Loucy (cell line): ENCODE measurements around the gene CDK7.

Experiments
- CTCF ChIP-seq: fragments of 200-600 bp; sonication (generic); conservative IDR thresholded peaks from 2 replicates; pipeline ENCODE4 v1.5.1; 2014; ENCODE audit warnings: mild to moderate bottlenecking, antibody characterized with exemption, low read length
- EZH2phosphoT487 ChIP-seq: fragments of 200-600 bp; IDR thresholded peaks from 2 replicates; pipeline ENCODE4 v1.6.1; 2018; ENCODE audit warnings: antibody characterized with exemption, mild to moderate bottlenecking, moderate library complexity, borderline replicate concordance

GRCh38 chr5:69285448-69286116 is 50.9 kb downstream of the CDK7 start:
- TF ChIP-seq CTCF (no peak), EZH2phosphoT487 (no peak)
